CD4-positive, alpha-beta T cell treated with Interleukin-17A for 4 hours (primary cell): ENCODE measurements around the gene NAT9.

Experiments
- DNase-seq: peaks from one replicate; pipeline ENCODE4 v3.0.0-alpha.2; 2020; ENCODE audit warnings: mixed read lengths

NAT9 gene

GRCh38 chr17:74778960-74779359 lies 2.8 kb upstream of the NAT9 start:
- DNase-seq = no peak

- DNase-seq = no peak
These were observed 1.9 kb upstream of the NAT9 start for GRCh38 chr17:74777901-74778515.

- no peak for DNase-seq
These were observed 845 bp upstream of the NAT9 start for GRCh38 chr17:74776990-74777389.

- no peak for DNase-seq
These were observed 619 bp downstream of the NAT9 start for GRCh38 chr17:74775409-74776043.

GRCh38 chr17:74773871-74774286 lies 2.3 kb downstream of the NAT9 start:
- no peak for DNase-seq

- DNase-seq = no peak
These were observed 2.7 kb downstream of the NAT9 start for GRCh38 chr17:74773414-74773813.

- no peak for DNase-seq
These were observed 4.1 kb downstream of the NAT9 start for GRCh38 chr17:74772053-74772452.

GRCh38 chr17:74771319-74771914 lies 4.7 kb downstream of the NAT9 start:
- DNase-seq = no peak

GRCh38 chr17:74770498-74771318 lies 5.4 kb downstream of the NAT9 start:
- DNase-seq = peak; percentile 88

GRCh38 chr17:74769856-74770497 lies 6.2 kb downstream of the NAT9 start:
- no peak for DNase-seq

- DNase-seq = no peak
These were observed 6.8 kb downstream of the NAT9 start for GRCh38 chr17:74769266-74769855.

GRCh38 chr17:74768763-74769114 lies 7.4 kb downstream of the NAT9 start:
- DNase-seq = no peak

- DNase-seq = no peak
These were observed 7.9 kb downstream of the NAT9 start for GRCh38 chr17:74768069-74768762.

GRCh38 chr17:74767111-74767516 lies 9.0 kb downstream of the NAT9 start:
- DNase-seq = no peak

- no peak for DNase-seq
These were observed 9.7 kb downstream of the NAT9 start for GRCh38 chr17:74766413-74766812.

GRCh38 chr17:74764751-74765286 lies 11.3 kb downstream of the NAT9 start:
- no peak for DNase-seq

- DNase-seq = no peak
These were observed 12.4 kb downstream of the NAT9 start for GRCh38 chr17:74763565-74764387.

GRCh38 chr17:74761931-74762330 lies 14.2 kb downstream of the NAT9 start:
- no peak for DNase-seq

GRCh38 chr17:74761419-74761818 lies 14.7 kb downstream of the NAT9 start:
- no peak for DNase-seq

- DNase-seq = no peak
These were observed 15.6 kb downstream of the NAT9 start for GRCh38 chr17:74760404-74761105.
